MCF 10A (cell line): ENCODE results near the gene NMRK2. TPM values are rescaled to one million over a fixed set of nuclear protein-coding genes. Genes with fewer than 3 reads are reported as not detected.
"Not testable (repeated sequence)": the region's sequence is repeated elsewhere in the genome, so short reads cannot be mapped to it uniquely, and the experiment has no call there.

Source experiments
- BruUV-seq: library from RNA; stranded (reverse); fragments of 400-500 nt; replicated peaks from 2 replicates; lab custom pipeline; 2021; lab: Mats Ljungman, UMichigan
- CTCF ChIA-PET: fragments of 300-600 bp; sonication (Branson Sonifier 250); formaldehyde crosslinking; extraction: SDS; loops from one replicate; lab custom pipeline; 2021; ENCODE audit warnings: antibody characterized with exemption, inconsistent platforms; lab: Yijun Ruan, JAX
- POLR2A ChIA-PET: fragments of 300-600, 350-650 bp; sonication (Branson Sonifier 250); formaldehyde crosslinking; extraction: SDS; loops from one replicate; lab custom pipeline; 2020; ENCODE audit warnings: antibody characterized with exemption, inconsistent platforms; lab: Yijun Ruan, JAX
- DNase-seq: peaks from one replicate; pipeline ENCODE4 v3.0.0-alpha.2; 2018; ENCODE audit not compliant: unreplicated experiment
- H3K27ac Mint-ChIP-seq: one replicate; pipeline ENCODE4 v1.8.0; 2022; ENCODE audit warnings: mild to moderate bottlenecking, low read depth, mixed read lengths; ENCODE audit not compliant: unreplicated experiment
- H3K27me3 Mint-ChIP-seq: one replicate; pipeline ENCODE4 v1.8.0; 2022; ENCODE audit warnings: mixed read lengths; ENCODE audit not compliant: insufficient read depth, unreplicated experiment
- H3K36me3 Mint-ChIP-seq: one replicate; pipeline ENCODE4 v1.8.0; 2022; ENCODE audit warnings: mild to moderate bottlenecking, moderate library complexity, mixed read lengths; ENCODE audit not compliant: insufficient read depth, unreplicated experiment
- H3K4me1 Mint-ChIP-seq: one replicate; pipeline ENCODE4 v1.8.0; 2022; ENCODE audit warnings: mixed read lengths; ENCODE audit not compliant: insufficient read depth, unreplicated experiment
- H3K4me3 Mint-ChIP-seq: one replicate; pipeline ENCODE4 v1.8.0; 2022; ENCODE audit warnings: mild to moderate bottlenecking, moderate library complexity, mixed read lengths; ENCODE audit not compliant: unreplicated experiment
- H3K9me3 Mint-ChIP-seq: one replicate; pipeline ENCODE4 v1.8.0; 2022; ENCODE audit warnings: mixed read lengths; ENCODE audit not compliant: unreplicated experiment
- CTCF ChIP-seq: fragments of 200-600 bp; IDR thresholded peaks from one replicate; pipeline ENCODE4 v1.8.0; 2022; ENCODE audit warnings: antibody characterized with exemption, mild to moderate bottlenecking; ENCODE audit not compliant: unreplicated experiment
- intact Hi-C: fragments of 100-400 bp; cut with micrococcal nuclease; formaldehyde crosslinking; loops from 2 replicates; pipeline ENCODE4 v1.14.1; 2022
- total RNA-seq: library from RNA; stranded (reverse); gene quantifications from 2 replicates; pipeline ENCODE4 v1.2.3, GENCODE V29; 2022

Gene NMRK2
- total RNA-seq, 1 experiment from 2014 or later: not detected

- no peak for TF ChIP-seq CTCF
- intact Hi-C loops: no loop called here
- CTCF ChIA-PET: interaction anchor here (0.6 kb wide), 1 partner anchor 50 kb away, joined by 3 read pairs; no protein-coding TSS in a partner anchor
- H3K9me3 Mint-ChIP-seq: no peaks in the 10 kb centered on the region
- peaks cover 13% of the 10 kb centered on the region for H3K36me3 Mint-ChIP-seq
- BruUV-seq: no TSS peak
- no peak for DNase-seq
- no peaks in the 10 kb centered on the region for H3K4me1 Mint-ChIP-seq
- no peak overlapping the region for H3K27ac Mint-ChIP-seq
- no peaks in the 10 kb centered on the region for H3K27me3 Mint-ChIP-seq
- H3K4me3 Mint-ChIP-seq: no peak overlapping the region
- POLR2A ChIA-PET: interaction anchor here (0.7 to 1.0 kb wide), 2 partner anchors 20 to 21 kb away, joined by 3 to 4 read pairs; partner anchors contain the start of gene DAPK3
Observed at GRCh38 chr19:3949294-3949693, 16.4 kb downstream of the NMRK2 start.

GRCh38 chr19:3949997-3950859 lies 17.4 kb downstream of the NMRK2 start:
- Mint-ChIP-seq H3K4me3 (no peak overlapping the region), H3K36me3 (peaks cover 13% of the 10 kb centered on the region), H3K4me1 (no peaks in the 10 kb centered on the region), H3K27me3 (no peaks in the 10 kb centered on the region), H3K27ac (no peak overlapping the region), H3K9me3 (no peaks in the 10 kb centered on the region)
- no peak for DNase-seq
- ChIA-PET POLR2A (interaction anchor here (0.7 to 1.0 kb wide), 2 partner anchors 19 to 20 kb away, joined by 3 to 4 read pairs; partner anchors contain the start of gene DAPK3), CTCF (interaction anchor here (0.6 kb wide), 1 partner anchor 227 kb away, joined by 4 read pairs; no protein-coding TSS in a partner anchor)
- TF ChIP-seq CTCF: no peak
- no TSS peak for BruUV-seq
- intact Hi-C loops: no loop called here

DNA sequence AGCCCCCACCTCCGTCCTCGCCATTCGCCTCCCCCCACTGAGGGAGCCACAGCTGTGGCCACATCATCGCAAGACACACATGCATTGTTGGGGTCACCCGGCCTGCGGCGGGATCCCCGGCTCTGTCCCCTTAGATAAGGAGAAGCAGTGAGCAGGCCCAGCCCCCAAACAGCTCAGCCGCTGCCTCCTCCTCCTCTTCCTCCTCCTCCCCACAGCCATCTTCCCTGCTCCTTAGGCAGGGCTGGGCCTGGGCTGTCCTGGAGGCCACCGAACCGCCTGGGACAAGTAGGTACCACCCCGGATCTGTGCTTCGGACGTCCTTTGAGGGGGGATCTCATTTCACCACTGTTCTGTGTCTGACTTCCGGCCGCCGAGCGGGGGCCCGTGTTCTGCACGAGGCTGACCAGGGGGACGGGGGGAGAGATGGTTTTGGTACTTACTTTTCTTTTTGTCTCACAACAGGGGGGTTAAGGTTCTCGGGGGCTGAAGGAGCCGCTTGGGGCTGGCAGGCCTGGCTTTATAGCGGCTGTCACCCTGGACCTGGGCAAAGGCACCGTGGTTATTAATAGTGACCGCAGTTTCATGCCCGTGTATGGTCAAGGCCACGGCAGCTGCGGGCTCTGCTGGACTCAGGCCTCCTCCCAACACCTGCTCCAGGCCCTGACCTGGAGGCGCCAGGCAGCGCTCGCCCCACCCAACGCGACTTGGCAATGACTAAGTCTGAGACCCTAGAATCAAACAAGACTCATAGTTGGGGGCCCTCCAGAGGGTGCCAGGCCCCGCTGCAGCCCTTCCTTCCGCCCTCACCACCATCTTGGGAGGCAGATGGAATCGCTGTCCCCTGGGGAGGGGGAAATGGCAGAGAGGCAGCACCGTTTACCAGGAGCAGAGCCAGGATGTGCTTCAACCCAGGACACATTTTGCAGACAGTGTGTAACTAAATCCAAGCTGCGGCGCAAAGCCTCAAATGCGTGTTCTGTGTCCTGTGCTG lies 18.3 kb downstream of the NMRK2 start:
- TF ChIP-seq CTCF: no peak
- DNase-seq: no peak
- ChIA-PET CTCF (no interaction called here), POLR2A (no interaction called here)
- H3K27me3 Mint-ChIP-seq: no peaks in the 10 kb centered on the region
- no TSS peak for BruUV-seq
- peaks cover 18% of the 10 kb centered on the region for H3K36me3 Mint-ChIP-seq
- intact Hi-C loops: no loop called here
- no peaks in the 10 kb centered on the region for H3K4me1 Mint-ChIP-seq
- no peak overlapping the region for H3K27ac Mint-ChIP-seq
- H3K4me3 Mint-ChIP-seq: no peak overlapping the region
- H3K9me3 Mint-ChIP-seq: no peaks in the 10 kb centered on the region

GRCh38 chr19:3952755-3953276 lies 19.9 kb downstream of the NMRK2 start:
- peaks cover 34% of the 10 kb centered on the region for H3K36me3 Mint-ChIP-seq
- H3K4me1 Mint-ChIP-seq, H3K27me3 Mint-ChIP-seq, H3K9me3 Mint-ChIP-seq, intact Hi-C loops, H3K4me3 Mint-ChIP-seq, H3K27ac Mint-ChIP-seq, POLR2A ChIA-PET, DNase-seq, BruUV-seq: not testable (repeated sequence)
- CTCF ChIA-PET: interaction anchor here (0.6 kb wide), 1 partner anchor 206 kb away, joined by 3 read pairs; no protein-coding TSS in a partner anchor
